HG03066 (cell line): ENCODE data around the gene FYN.

Experiments
- ATAC-seq: cut with Tn5 transposase; IDR thresholded peaks from one replicate; pipeline ENCODE4 v1.9.1; 2021; ENCODE audit warnings: low read depth; ENCODE audit not compliant: unreplicated experiment

Gene FYN

DNA sequence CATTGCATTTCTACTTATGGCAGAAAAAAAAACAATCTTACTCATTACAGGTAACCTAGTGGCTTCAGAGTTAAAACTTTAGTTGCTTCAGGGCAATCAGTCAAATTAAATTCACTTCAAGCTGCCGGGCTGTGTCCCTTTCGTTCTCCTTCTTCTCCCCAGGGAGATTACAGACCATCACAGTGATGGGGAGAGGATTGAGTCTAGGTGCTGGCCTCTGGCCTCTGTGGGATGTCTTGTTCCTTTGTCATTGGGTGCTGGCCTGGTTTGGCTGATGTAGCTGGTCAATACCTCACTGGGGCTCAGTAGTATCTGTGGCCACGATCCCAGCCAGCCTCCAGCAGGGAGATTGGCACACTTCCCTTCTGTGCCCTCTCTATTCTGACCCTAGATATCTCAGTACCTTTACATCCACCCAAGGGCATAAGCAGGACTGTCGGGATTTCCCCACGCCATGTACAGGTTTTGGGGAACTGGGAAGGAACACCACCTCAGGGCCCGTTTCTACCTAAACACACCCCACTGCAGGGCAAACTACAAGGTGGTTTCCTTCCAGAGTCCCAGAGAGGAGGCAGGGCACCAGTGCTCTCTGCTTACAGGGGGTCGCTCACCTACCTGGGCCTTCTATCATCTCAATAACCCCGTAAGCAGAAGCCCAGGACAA lies 15.4 kb downstream of the FYN start:
- no peak for ATAC-seq

DNA sequence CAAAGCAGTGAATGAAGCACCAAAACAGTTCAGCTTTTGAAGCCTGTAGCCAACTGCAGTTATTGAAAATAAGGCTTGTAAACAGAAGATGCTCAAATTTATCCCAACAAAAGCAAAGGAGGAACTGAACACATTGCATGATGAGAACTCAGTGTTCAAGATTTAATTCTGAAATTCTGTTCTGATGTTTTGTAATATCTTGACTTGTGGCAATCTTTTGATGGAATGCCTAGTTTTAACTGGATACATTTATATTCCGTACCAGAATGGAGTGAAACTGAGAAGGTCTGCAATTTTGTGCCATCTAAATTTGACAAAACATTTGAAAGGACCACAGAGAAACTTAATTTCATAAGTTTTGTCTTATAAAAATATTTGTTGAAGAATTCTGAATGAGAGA lies 17.5 kb downstream of the FYN start:
- ATAC-seq, result no peak

DNA sequence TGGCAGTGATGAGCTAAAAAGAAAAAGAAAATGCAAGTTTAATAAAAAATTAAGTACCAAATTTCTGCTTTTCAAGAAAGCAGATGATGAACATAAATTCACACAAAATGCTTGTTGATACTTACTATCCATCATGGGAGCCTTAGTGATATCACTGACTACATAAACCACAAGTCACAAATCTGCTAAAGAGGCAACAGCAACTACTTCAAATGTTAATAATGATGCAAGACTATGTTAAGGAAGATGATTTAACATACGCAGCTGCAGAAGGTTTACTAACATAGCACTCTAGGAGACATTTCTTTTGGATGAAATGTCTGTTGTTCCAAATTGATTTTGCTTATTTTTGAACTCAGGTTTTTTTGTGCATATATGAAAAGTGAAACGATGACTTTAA lies 18.6 kb downstream of the FYN start:
- no peak for ATAC-seq

DNA sequence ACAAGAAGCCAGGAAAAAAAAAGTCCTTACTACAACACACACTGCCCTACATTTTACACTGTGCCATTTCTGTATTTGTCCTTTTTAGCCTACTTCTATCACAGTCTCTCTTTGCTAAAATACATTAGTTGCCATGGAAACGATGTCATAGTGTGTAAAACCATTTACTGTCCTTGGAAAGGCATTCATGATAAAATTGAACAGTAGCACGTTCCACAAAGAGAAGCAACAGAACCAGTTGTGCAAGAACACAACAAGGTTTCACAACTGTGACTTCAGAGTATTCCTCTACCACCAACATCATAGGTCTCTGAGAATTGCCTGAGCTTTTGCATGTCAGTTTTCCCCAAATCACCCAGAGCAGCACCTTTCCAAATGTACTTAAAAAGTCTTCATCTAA lies 20.5 kb downstream of the FYN start:
- ATAC-seq, result no peak

DNA sequence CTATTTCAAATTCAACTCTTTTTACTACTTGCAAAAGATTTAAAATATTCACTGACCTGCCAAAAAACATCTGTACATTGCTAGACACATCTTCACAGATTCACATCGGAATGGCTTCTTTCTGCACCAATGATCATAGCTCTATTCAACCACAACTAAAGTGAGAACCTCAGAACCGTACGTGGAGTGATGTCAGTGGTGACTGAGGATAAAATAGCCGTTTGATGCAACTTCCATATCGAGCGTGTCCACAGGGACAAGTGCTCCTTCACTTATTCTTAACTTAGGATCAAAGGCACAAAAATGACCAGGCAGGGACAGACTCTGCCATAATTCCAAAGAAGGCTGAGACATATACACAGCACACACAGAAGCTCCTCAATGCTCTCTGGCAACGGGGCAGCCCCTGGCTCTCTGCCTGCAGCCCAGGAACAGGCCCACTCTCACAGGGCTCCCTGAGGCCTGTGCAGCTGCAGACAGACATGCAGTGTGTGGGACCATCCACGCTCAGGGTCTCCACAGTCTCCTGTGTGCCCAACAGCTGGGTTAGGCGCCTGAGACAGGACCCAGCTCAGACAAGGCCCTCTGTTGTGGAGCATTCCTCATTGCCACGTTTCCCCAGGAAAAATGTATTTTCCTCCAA lies 22.8 kb downstream of the FYN start:
- peak; percentile 63 for ATAC-seq

DNA sequence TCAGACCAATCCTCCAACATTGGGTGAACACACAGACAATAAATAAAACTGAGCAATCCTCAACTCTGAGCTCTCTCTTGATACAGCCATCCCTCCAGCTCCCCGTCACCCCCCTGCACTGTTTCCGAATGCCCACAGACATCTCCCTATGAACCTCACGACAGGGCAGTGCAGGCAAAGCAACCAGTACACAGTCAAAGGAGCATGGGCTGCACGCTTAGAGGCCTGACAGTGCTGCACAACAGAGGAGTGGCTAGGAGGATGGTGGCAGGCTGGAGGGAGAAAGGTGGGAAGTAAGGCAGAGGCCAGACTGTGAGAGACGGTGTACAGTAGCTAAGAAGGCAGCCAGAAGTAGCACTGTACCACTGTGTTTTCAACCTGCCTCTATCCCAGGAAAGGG lies 24.0 kb downstream of the FYN start:
- no peak for ATAC-seq

DNA sequence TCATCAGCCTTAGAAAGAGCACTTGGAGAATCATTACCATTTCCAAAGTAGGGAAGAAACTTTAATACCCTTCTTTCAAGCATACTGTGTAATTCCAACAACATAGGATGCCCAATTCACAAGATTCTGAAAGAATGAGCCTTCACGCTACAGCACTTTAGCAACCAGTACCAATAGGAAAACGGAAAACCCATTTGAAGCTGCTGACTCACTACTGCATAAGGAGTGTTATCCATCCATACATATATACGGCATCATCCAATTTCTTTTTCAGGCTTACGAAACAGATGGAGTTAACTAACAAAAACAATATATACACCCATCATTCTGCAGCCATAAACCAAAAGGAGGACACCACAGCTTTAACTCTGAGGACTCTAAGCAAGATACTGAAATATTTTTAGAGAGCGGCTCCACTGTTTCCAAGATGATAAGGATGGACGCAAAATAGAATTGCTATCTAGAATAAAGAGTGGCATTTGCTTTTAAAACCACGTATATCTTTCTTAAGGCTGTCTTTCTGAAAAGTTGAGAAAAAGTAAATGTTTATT lies 24.9 kb downstream of the FYN start:
- ATAC-seq, result no peak

DNA sequence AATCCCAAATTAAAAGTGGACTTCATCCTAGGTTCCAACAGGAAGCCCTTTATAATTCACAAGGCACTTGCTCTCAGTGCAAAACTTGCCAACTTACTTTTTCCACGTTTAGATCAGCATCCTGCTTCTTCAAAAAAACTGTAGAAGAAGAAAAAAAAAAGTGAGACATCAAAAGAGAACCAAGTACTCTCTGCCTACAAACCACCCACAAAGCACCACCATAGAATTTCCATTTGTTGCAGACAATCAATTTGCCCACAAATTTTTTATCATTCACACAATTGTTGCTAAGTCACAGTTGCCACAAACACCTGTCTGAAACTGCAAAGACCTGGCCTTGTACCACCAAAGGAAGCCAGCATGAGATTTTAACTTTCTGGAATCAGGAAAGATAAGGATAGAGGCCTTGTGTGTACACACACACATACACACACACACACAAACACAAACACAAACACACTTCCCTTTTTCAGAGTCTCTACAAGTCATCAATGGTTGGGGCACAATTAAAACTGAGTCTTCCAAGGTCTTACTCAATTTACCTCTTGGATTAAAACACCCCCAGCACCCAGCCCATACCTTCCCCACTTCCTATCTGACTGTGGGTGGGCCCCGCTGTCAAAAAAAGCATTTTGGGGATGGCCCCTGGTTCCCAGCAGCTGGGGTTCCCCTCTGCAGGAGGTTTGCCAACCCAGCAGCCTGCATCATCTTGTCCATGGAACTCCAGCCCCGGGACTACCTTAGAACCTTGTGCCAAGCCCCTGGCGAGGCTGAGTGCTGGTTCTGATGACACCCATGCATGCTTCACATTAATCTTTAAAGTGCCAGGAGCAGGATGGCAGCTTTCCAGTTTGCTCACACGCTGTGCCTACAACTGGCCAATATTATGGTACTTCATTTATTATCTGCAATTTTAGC lies 26.5 kb downstream of the FYN start:
- ATAC-seq, result no peak

DNA sequence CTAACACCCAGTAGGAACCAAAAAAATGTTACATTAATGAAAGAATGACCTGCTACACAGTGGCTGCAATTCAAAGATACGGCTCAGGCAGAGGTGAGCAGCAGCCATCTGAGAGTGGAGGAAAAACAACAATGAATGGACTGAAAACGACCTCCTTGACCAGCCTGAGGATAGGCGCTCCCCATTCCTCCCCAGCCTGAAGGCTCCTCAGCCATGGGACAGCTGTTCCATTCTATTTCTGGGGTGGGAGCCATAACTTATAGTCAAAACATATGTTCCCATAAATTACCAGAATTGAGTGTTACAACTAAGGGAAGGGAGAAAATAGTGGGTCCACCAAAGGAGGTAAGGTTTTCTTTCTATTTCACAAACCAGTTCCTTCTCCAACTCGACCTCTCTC lies 27.2 kb downstream of the FYN start:
- no peak for ATAC-seq

DNA sequence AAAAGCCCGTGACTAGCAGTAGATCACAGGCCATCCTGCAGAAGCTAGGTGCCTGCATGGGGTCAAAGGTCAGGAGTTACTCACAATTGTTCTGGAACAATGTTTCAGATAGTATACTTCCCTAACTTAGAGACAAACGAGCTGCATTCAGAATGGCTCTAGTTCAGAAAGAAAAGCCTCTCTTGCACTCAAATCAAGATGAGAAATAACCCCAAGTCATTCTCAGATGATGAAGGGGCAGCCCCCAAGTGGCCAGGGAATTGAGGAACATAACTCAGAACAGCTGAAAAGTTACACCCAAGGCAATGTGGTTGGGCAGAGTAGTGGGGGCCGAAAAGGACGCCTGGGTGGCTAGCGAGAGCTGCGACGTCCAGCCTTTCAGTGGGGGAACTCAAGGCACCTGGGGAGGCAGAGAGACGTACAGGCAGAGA lies 27.8 kb downstream of the FYN start:
- peak; percentile 52 for ATAC-seq

DNA sequence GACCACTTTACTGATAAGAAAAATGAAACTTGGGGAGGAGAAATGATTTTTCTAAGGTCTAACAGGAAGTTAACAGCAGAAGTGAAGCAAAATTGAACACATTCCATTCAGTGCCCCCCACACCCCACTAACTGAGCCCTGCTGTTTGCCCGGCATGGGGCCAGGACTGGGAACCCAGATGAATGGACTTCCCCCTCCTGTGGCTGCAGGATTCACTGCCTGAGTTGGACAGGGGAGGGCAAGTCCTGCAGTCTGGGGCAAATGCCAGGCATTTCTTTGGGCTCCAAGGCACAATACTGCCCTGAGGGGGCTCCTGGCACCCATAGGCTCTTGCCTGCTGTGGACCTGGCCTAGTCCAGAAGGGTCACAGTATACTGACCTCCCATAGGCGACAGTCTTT lies 28.3 kb downstream of the FYN start:
- no peak for ATAC-seq

DNA sequence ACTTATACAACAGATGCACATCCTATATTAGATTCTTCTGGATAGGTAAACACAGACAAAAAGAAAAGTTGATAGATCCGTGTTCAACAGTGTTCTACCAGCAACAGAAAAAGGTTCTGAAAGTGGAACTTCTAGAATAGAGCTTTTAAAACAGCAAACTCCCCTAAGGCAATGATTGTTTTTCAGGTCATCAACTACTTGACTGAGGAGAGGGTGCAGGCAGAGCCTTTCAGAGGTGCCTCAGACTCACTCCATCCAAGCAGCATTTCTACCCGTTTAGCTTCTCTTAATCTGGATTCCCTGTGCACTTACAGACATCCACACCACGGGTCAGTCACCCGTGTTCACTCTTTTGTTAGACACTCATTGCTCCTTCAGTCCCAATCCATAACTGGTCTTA lies 28.9 kb downstream of the FYN start:
- peak; percentile 49 for ATAC-seq

DNA sequence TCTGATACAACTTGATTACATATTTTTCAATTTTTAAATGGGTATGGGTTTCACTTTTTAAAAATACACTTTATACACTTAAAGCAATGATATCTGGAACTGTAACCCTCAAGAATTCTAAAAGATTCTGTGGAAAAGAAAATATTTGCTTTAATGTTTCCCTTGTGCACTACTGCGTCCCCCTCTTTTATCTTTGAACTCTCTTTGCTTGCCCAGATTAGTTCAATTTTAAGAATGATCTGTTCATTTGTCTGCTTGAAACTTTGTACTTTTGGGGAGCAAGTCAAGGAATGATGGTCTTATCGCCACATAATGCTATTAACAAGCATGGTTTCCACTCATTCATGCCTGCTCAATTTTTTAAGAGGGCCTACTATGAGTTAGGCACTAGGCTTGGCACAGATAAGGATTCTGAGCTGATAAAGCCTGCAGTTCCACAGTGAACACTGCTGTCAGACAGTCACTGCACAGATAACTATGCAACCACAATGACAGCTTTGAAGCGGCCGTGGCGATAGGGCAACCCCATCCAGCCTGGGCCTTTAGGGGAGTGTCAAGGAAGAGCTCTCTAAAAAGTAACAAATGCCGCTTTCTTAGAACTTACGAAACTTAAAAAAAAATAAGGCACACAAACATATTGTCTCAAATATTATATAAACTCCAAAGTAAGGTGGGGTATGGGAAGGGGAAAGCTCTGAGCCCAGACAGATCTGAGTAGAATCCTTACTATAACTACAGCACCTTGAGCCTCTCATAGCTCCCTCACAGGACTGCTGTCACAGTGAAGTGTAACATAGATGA lies 29.7 kb downstream of the FYN start:
- ATAC-seq, result no peak

DNA sequence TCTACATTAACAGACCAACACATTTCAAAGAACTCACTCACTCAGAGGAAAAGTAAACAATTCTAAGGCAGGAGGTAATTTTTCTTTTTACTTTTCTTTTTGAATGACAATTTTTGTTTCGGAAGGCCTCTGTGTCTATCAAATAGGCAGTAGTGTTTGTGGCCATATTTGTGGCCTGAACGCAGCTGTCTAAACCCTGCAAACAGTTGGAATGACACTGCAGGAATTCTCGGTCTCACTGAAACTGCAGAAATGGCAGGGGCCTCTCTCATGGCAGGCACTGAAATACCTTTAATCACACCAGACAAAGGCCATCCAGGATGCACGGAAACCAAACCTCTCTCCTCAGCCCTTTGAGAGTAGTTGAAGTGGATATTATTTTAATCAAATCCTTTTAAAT lies 30.4 kb downstream of the FYN start:
- no peak for ATAC-seq

DNA sequence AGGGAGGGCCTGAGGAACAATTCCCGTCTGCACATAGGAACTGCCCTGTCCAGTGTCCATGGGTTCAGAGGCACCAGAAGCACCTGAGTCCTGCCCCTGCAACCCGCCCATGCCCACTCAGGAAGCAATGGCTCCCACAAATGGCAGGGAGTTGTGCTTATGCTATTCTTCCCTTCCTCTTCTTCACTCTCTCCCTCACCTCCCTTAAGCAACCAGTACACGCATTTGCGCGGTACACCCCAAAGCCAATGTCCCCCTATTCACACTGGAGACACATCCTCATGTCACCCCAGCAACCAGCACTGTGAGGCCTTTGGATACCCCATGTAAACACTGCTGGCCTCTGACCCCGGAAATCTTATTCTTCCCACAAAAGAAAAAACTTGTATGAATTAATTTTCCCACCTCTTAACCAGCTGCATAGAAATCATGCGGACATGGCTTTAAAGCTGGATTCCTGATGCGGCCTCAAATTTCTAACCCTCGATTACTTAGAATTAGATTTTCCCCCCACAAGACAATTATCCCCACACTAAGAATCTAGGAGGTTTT lies 30.9 kb downstream of the FYN start:
- ATAC-seq, result no peak

DNA sequence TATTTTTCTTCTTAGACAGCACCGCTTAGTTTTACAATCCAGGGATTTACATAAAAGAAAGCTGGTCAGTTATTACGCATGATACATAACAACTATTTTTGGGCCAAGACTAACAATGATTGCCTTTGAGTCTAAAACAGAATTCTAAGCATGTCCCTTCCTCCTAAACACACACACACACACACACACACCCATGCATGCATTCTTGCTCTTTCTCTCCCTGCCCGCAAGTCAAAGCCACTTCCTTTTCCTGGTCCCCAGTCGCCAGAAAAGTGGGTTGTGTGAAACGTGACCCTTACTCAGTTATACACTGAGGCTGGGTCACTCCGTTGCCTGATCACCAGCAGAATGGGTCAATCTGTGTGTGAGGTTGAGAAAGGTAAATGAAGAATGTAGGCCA lies 31.4 kb downstream of the FYN start:
- ATAC-seq, result no peak

DNA sequence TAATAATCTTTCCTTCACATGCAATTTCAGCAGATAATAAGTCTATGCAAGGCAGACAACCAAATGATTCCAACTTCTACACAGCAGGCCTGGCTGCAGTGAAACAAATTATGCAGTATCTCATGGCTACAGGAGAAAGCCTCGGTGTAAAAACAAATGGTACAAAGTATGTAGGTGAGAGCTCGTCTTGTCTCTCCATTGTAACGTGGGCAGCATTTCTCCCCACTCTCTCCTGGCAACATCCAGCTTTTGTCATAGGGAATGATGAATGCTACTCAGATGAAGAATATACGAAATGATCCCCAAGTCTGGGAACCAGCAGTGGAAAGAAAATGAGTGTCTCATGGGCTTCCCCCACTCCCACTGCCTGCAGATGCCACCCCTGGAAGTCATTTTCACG lies 32.4 kb downstream of the FYN start:
- no peak for ATAC-seq

DNA sequence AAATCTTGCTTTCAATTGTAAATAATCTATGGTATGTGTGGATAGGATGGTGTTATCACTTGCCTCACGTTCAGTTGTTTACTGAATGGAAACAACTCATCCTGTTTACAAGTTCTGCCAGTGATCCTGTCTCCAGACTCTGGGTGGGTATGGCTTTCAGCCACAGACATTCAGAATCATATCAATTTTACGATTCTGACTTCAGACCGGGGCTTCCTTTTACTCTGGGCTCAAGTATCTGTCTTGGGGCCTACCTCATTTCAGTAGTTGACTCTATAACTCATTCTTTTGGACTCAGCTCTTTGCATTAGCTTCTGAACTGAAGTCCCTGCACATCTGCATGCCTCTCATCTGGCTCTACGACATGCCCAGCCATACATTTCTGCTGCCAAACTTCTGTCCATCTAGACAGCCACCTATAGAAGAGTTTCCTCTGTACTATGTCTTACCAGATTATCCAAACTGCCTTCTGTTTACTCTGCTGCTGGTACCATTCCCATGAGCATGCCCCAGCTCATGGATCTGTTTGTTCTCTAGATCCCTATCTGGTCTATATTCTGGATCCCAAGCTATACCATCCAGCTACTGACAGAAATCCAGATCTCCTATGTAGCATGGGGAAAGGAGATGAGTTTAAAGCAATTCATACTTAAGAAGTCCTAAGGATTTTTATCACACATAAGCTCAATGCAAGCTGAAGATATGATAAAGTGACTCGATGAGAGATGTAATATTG lies 34.3 kb downstream of the FYN start:
- no peak for ATAC-seq

DNA sequence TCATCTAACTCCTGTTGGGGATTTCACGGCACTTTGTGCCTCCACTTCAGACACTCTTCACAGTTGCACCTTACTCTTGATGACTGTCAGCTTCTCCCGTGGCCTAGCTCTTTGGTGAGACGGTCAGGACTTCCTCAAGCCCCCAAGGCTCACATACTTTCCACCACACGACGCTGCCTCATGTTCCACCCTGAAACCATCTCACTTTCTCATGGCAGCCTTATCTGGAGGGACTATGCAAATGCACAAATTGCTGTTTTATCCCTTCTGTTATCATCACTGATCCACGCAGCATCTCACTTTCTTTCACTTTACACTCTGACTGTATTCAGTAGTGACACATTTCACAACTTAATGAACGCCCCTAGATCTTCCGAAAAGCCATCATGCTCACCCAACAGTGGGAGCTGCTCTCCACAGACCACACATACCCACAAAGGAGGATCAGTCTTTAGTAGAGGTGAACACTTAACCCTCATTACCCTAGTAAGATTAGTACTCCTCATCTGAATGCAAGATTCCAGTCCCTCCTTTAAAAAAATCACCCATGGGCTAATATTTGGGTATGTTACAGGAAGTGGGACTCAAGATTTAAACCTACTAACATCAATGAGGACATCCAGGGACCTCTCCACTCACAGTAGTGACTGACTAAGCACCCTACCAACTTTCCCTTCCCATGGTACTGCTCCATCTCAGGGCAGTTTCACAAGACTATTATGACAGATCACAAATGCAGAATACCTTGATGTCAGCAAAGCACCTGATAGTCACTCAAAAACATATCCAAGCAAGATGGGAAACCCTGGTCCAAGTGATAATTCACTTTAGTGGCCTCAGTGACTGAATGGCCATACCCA lies 35.4 kb downstream of the FYN start:
- peak; percentile 50 for ATAC-seq
